Activated B cell treated with CpG ODN at 0.5 μM for 24 hours (primary cell): ENCODE measurements around the gene CALCOCO1. TPM values are rescaled to one million over a fixed set of nuclear protein-coding genes. Genes with fewer than 3 reads are reported as not detected.

Source experiments
- ATAC-seq: fragments of 200-7000 bp; cut with Tn5 transposase; one replicate; pipeline ENCODE4 v1.10.0; 2021; ENCODE audit warnings: low read depth, mild to moderate bottlenecking, moderate library complexity
- CTCF ChIA-PET: fragments of 350-600 bp; sonication (Branson Sonifier 250); formaldehyde crosslinking; loops from one replicate; lab custom pipeline; 2021; ENCODE audit warnings: antibody characterized with exemption; lab: Charles Lee
- POLR2A ChIA-PET: fragments of 350-600 bp; sonication (Branson Sonifier 250); formaldehyde crosslinking; loops from one replicate; lab custom pipeline; 2021; ENCODE audit warnings: antibody characterized with exemption; lab: Charles Lee
- DNase-seq: peaks from one replicate; pipeline ENCODE4 v3.0.0; 2022
- H3K27ac Mint-ChIP-seq: one replicate; pipeline ENCODE4 v1.8.0; 2020; ENCODE audit warnings: mixed read lengths
- H3K27me3 Mint-ChIP-seq: one replicate; pipeline ENCODE4 v1.8.0; 2021; ENCODE audit warnings: mixed read lengths
- H3K36me3 Mint-ChIP-seq: one replicate; pipeline ENCODE4 v1.8.0; 2021; ENCODE audit warnings: low read depth, mixed read lengths
- H3K4me1 Mint-ChIP-seq: one replicate; pipeline ENCODE4 v1.8.0; 2021; ENCODE audit warnings: mixed read lengths
- H3K4me3 Mint-ChIP-seq: one replicate; pipeline ENCODE4 v1.8.0; 2020; ENCODE audit warnings: mild to moderate bottlenecking, mixed read lengths
- H3K9me3 Mint-ChIP-seq: one replicate; pipeline ENCODE4 v1.8.0; 2020; ENCODE audit warnings: mixed read lengths
- CTCF ChIP-seq: fragments of 200-600 bp; IDR thresholded peaks from one replicate; pipeline ENCODE4 v1.8.0; 2022; ENCODE audit warnings: antibody characterized with exemption, mild to moderate bottlenecking
- intact Hi-C: fragments of 100-400 bp; cut with micrococcal nuclease; formaldehyde crosslinking; loops from one replicate; pipeline ENCODE4 v1.15.1; 2024
- total RNA-seq: library from RNA; stranded (reverse); gene quantifications from 2 replicates; pipeline ENCODE4 v1.2.3, GENCODE V29; 2022

CALCOCO1 gene
- total RNA-seq, 1 donor from 2014 or later: 59.5 TPM

- no peak overlapping the region for H3K4me3 Mint-ChIP-seq
- ATAC-seq (no peak), DNase-seq (no peak)
- peaks cover 22% of the 10 kb centered on the region for H3K4me1 Mint-ChIP-seq
- CTCF ChIA-PET: interaction anchor here (6.5 kb wide), 1 partner anchor 14 kb away, joined by 80 read pairs; no protein-coding TSS in a partner anchor
- no peak overlapping the region for H3K27ac Mint-ChIP-seq
- intact Hi-C loops: loop anchor here (10.0 kb wide), 2 partner anchors 246 to 1896 kb away; partner anchors contain the start of genes HOXC8 and HOXC9
- POLR2A ChIA-PET: no interaction called here
- peaks cover 40% of the 10 kb centered on the region for H3K27me3 Mint-ChIP-seq
- TF ChIP-seq CTCF: no peak
- H3K9me3 Mint-ChIP-seq: no peaks in the 10 kb centered on the region
- no peaks in the 10 kb centered on the region for H3K36me3 Mint-ChIP-seq
These were observed 32.0 kb upstream of the CALCOCO1 start for GRCh38 chr12:53759261-53759660.

GRCh38 chr12:53758730-53759103 lies 31.5 kb upstream of the CALCOCO1 start:
- TF ChIP-seq CTCF: no peak
- Mint-ChIP-seq H3K27ac (no peak overlapping the region), H3K4me1 (peaks cover 22% of the 10 kb centered on the region), H3K4me3 (no peak overlapping the region), H3K36me3 (no peaks in the 10 kb centered on the region), H3K9me3 (no peaks in the 10 kb centered on the region), H3K27me3 (peaks cover 37% of the 10 kb centered on the region)
- ATAC-seq: no peak
- ChIA-PET CTCF (interaction anchor here (6.5 kb wide), 1 partner anchor 13 kb away, joined by 80 read pairs; no protein-coding TSS in a partner anchor), POLR2A (no interaction called here)
- intact Hi-C loops: loop anchor here (10.0 kb wide), 2 partner anchors 246 to 1896 kb away; partner anchors contain the start of genes HOXC8 and HOXC9
- DNase-seq: no peak

GRCh38 chr12:53758081-53758729 lies 31.0 kb upstream of the CALCOCO1 start:
- ChIA-PET POLR2A (interaction anchor here (0.8 kb wide), 1 partner anchor 13 kb away, joined by 3 read pairs; no protein-coding TSS in a partner anchor), CTCF (interaction anchor here (1.2 to 6.5 kb wide), 4 partner anchors 13 to 215 kb away, joined by 5 to 80 read pairs (median 6); no protein-coding TSS in a partner anchor)
- peaks cover 32% of the 10 kb centered on the region for H3K27me3 Mint-ChIP-seq
- H3K36me3 Mint-ChIP-seq: no peaks in the 10 kb centered on the region
- DNase-seq: no peak
- H3K4me3 Mint-ChIP-seq: no peak overlapping the region
- H3K9me3 Mint-ChIP-seq: no peaks in the 10 kb centered on the region
- no peak for ATAC-seq
- H3K27ac Mint-ChIP-seq: no peak overlapping the region
- peaks cover 22% of the 10 kb centered on the region for H3K4me1 Mint-ChIP-seq
- intact Hi-C loops: loop anchor here (10.0 kb wide), 2 partner anchors 247 to 1897 kb away; partner anchors contain the start of genes HOXC8 and HOXC9
- no peak for TF ChIP-seq CTCF

GRCh38 chr12:53757101-53757770 lies 30.0 kb upstream of the CALCOCO1 start:
- Mint-ChIP-seq H3K4me3 (peak overlapping the region; percentile 48), H3K9me3 (no peaks in the 10 kb centered on the region), H3K27me3 (peaks cover 29% of the 10 kb centered on the region), H3K27ac (peak overlapping the region; percentile 8), H3K4me1 (peaks cover 22% of the 10 kb centered on the region), H3K36me3 (no peaks in the 10 kb centered on the region)
- CTCF ChIA-PET: interaction anchor here (0.9 to 6.5 kb wide), 10 partner anchors 8 to 214 kb away, joined by 3 to 80 read pairs (median 5); partner anchors contain the start of gene CALCOCO1
- peak; percentile 75 for ATAC-seq
- peak; percentile 75 for DNase-seq
- POLR2A ChIA-PET: interaction anchor here (0.8 kb wide), 1 partner anchor 12 kb away, joined by 3 read pairs; no protein-coding TSS in a partner anchor
- TF ChIP-seq CTCF: no peak
- intact Hi-C loops: loop anchor here (1.0 to 10.0 kb wide), 3 partner anchors 11 to 1898 kb away; partner anchors contain the start of genes HOXC8 and HOXC9
